ENCODE data around the gene RPL6. TPM values are rescaled to one million over a fixed set of nuclear protein-coding genes. Genes with fewer than 3 reads are reported as not detected.

The RPL6 gene
- total and polyA plus RNA-seq, 4 donors = 1,004 to 2,870 (median 1,243) TPM

GRCh38 chr12:112362310-112362709 is 47.1 kb downstream of the RPL6 start:
- Histone ChIP-seq H3K4me3 (no peak overlapping the region), H3K9ac (ENCODE audit: insufficient read depth in 1 of 2, low read length in 2 of 2) (no peak overlapping the region), H3K27ac (ENCODE audit: low read depth in 1 of 2, low read length in 1 of 2) (no peak overlapping the region), H3K4me1 (ENCODE audit: control insufficient read depth in 5 of 5, insufficient read depth in 5 of 5, low read length in 5 of 5) (no peaks in the 10 kb centered on the region), H3K9me3 (ENCODE audit: control insufficient read depth in 4 of 4, insufficient read depth in 3 of 4, low read length in 3 of 4) (no peaks in the 10 kb centered on the region), H3K36me3 (ENCODE audit: control insufficient read depth in 4 of 4, insufficient read depth in 4 of 4, low read length in 4 of 4) (no peaks in the 10 kb centered on the region), H3K27me3 (ENCODE audit: control insufficient read depth in 3 of 3, insufficient read depth in 3 of 3, low read length in 2 of 3) (no peaks in the 10 kb centered on the region)
- ATAC-seq (ENCODE audit: insufficient read depth, low FRiP score) (no peak), DNase-seq (no peak)
- no peak for TF ChIP-seq CTCF (IDR thresholded peaks at IDR 0.05; ENCODE audit: control extremely low read depth, extremely low read depth)
- WGBS, 2 donors = 95 to 97% methylated on average over 3 of the region's 3 CpGs

DNA sequence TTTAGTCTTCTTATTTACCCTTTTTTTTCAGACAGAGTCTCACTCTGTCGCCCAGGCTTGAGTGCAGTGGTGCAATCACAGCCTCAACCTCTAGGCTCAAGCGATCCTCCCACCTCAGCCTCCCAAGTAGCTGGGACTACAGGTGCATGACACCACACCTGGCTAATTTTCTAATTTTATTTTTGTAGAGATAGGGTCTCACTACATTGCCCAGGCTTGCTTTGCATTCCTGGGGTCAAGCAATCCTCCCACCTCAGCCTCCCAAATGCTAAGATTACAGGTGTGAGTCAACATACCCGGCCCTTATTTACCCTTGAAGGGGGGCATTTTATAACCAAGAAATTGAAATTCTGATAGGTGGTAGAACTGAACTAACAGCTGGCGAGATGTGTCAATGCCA is 48.1 kb downstream of the RPL6 start:
- 90 to 94% methylated on average over 4 of the region's 4 CpGs for WGBS, 2 donors
- H3K27ac ChIP-seq (ENCODE audit: low read depth in 1 of 2, low read length in 1 of 2) = no peak overlapping the region
- no peak for DNase-seq
- H3K9me3 ChIP-seq (ENCODE audit: control insufficient read depth in 4 of 4, insufficient read depth in 3 of 4, low read length in 3 of 4) = no peaks in the 10 kb centered on the region
- H3K4me1 ChIP-seq (ENCODE audit: control insufficient read depth in 5 of 5, insufficient read depth in 5 of 5, low read length in 5 of 5) = no peaks in the 10 kb centered on the region
- TF ChIP-seq CTCF (IDR thresholded peaks at IDR 0.05; ENCODE audit: control extremely low read depth, extremely low read depth) = no peak
- H3K9ac ChIP-seq (ENCODE audit: insufficient read depth in 1 of 2, low read length in 2 of 2) = no peak overlapping the region
- H3K27me3 ChIP-seq (ENCODE audit: control insufficient read depth in 3 of 3, insufficient read depth in 3 of 3, low read length in 2 of 3) = no peaks in the 10 kb centered on the region
- no peaks in the 10 kb centered on the region for H3K36me3 ChIP-seq (ENCODE audit: control insufficient read depth in 4 of 4, insufficient read depth in 4 of 4, low read length in 4 of 4)
- ATAC-seq (ENCODE audit: insufficient read depth, low FRiP score) = no peak
- H3K4me3 ChIP-seq = no peak overlapping the region

- Histone ChIP-seq H3K4me3 (no peak overlapping the region), H3K36me3 (ENCODE audit: control insufficient read depth in 4 of 4, insufficient read depth in 4 of 4, low read length in 4 of 4) (no peaks in the 10 kb centered on the region), H3K27me3 (ENCODE audit: control insufficient read depth in 3 of 3, insufficient read depth in 3 of 3, low read length in 2 of 3) (no peaks in the 10 kb centered on the region), H3K4me1 (ENCODE audit: control insufficient read depth in 5 of 5, insufficient read depth in 5 of 5, low read length in 5 of 5) (peaks cover 0 to 2% (median 0%) of the 10 kb centered on the region in 5 donors), H3K27ac (ENCODE audit: low read depth in 1 of 2, low read length in 1 of 2) (no peak overlapping the region), H3K9ac (ENCODE audit: insufficient read depth in 1 of 2, low read length in 2 of 2) (no peak overlapping the region), H3K9me3 (ENCODE audit: control insufficient read depth in 4 of 4, insufficient read depth in 3 of 4, low read length in 3 of 4) (no peaks in the 10 kb centered on the region)
- no peak for DNase-seq
- no peak for TF ChIP-seq CTCF (IDR thresholded peaks at IDR 0.05; ENCODE audit: control extremely low read depth, extremely low read depth)
- WGBS, 2 donors = 94 to 96% methylated on average over 4 of the region's 4 CpGs
- ATAC-seq (ENCODE audit: insufficient read depth, low FRiP score) = no peak
These were observed 50.1 kb downstream of the RPL6 start for GRCh38 chr12:112359290-112359689.

GRCh38 chr12:112357214-112357613 is 52.2 kb downstream of the RPL6 start:
- Histone ChIP-seq H3K27me3 (ENCODE audit: control insufficient read depth in 3 of 3, insufficient read depth in 3 of 3, low read length in 2 of 3) (no peaks in the 10 kb centered on the region), H3K36me3 (ENCODE audit: control insufficient read depth in 4 of 4, insufficient read depth in 4 of 4, low read length in 4 of 4) (no peaks in the 10 kb centered on the region), H3K9me3 (ENCODE audit: control insufficient read depth in 4 of 4, insufficient read depth in 3 of 4, low read length in 3 of 4) (no peaks in the 10 kb centered on the region), H3K9ac (ENCODE audit: insufficient read depth in 1 of 2, low read length in 2 of 2) (peak overlapping the region; percentile 0 to 11), H3K4me1 (ENCODE audit: control insufficient read depth in 5 of 5, insufficient read depth in 5 of 5, low read length in 5 of 5) (peaks cover 0 to 6% (median 0%) of the 10 kb centered on the region in 5 donors), H3K27ac (ENCODE audit: low read depth in 1 of 2, low read length in 1 of 2) (no peak overlapping the region), H3K4me3 (no peak overlapping the region)
- no peak for DNase-seq
- 74 to 82% methylated on average over 2 of the region's 2 CpGs for WGBS, 2 donors
- ATAC-seq (ENCODE audit: insufficient read depth, low FRiP score) = no peak
- TF ChIP-seq CTCF (IDR thresholded peaks at IDR 0.05; ENCODE audit: control extremely low read depth, extremely low read depth) = no peak

Measured in lung (tissue), 12 donors.